Transverse colon (tissue), 3 donors: ENCODE measurements around the gene SPARC.

Source experiments
- EP300 ChIP-seq: sonication (generic); formaldehyde crosslinking; IDR thresholded peaks from one replicate; pipeline ENCODE4 v1.6.1; 2017; ENCODE audit warnings: antibody characterized with exemption, low read depth
- TF ChIP-seq, protein P1 (sequence below), 5 experiments: fragments of 200-600 bp in 3 of 5; fragments of 450-650 bp in 2 of 5; sonication (generic) in 3 of 5; IDR thresholded peaks; 1 replicate in 2 of 5; 2 replicates in 3 of 5; pipeline ENCODE4 v1.5.1; 2016 to 2017; ENCODE audit warnings: antibody characterized with exemption in 5 of 5, inconsistent platforms in 3 of 5, mild to moderate bottlenecking in 2 of 5, moderate library complexity in 1 of 5

DNA sequence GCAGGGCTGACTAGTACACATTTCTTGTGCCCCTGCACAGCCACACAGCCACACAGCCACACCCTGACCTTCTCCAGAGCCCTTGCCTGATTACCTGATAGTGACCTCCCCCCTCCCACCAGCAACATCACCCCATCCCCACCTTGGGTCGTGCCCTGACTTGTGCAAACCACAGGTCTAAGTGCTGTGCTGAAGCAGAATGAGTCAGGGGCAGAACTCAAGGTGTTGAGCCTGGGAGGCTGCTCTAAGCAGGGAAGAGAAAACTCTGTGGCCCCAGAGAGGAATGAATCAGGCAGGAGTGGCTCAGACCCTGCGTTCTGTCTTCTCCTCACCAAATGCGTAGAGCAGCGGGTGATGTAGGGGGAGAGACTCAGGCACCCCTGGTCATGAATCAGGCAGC lies 71.3 kb downstream of the SPARC start:
- TF ChIP-seq, protein P1, sequence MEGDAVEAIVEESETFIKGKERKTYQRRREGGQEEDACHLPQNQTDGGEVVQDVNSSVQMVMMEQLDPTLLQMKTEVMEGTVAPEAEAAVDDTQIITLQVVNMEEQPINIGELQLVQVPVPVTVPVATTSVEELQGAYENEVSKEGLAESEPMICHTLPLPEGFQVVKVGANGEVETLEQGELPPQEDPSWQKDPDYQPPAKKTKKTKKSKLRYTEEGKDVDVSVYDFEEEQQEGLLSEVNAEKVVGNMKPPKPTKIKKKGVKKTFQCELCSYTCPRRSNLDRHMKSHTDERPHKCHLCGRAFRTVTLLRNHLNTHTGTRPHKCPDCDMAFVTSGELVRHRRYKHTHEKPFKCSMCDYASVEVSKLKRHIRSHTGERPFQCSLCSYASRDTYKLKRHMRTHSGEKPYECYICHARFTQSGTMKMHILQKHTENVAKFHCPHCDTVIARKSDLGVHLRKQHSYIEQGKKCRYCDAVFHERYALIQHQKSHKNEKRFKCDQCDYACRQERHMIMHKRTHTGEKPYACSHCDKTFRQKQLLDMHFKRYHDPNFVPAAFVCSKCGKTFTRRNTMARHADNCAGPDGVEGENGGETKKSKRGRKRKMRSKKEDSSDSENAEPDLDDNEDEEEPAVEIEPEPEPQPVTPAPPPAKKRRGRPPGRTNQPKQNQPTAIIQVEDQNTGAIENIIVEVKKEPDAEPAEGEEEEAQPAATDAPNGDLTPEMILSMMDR (IDR thresholded peaks at IDR 0.05), result no peak
- no peak for TF ChIP-seq EP300
